NCI-H128 (cell line): ENCODE data around the gene ERC1.

Experiments
- DNase-seq: peaks from one replicate; lab custom pipeline; 2025; ENCODE audit not compliant: unreplicated experiment; lab: John Stamatoyannopoulos, UW

ERC1 gene

DNA sequence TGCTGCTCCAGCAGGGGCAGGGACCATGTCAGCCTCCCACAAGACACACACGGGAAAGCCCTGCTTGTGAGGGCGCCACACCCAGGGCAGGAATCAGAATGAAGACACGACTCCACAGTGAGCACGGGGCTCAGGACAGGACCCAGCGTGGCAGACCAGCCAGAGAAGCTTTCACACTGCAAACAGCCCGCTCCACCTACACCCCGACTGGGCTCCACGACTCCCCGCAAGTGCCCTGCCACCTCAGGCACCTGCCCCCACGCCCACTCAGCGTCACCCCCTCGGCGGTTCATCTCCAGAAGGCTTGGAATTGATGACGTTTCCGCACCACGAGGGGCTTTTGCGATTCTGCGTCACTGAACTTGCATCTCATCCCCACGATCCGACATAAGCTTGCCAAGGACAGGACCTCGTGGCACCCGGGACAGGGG lies 512.3 kb downstream of the ERC1 start:
- DNase-seq = no peak

GRCh38 chr12:1504304-1504894 lies 513.4 kb downstream of the ERC1 start:
- DNase-seq = no peak

DNA sequence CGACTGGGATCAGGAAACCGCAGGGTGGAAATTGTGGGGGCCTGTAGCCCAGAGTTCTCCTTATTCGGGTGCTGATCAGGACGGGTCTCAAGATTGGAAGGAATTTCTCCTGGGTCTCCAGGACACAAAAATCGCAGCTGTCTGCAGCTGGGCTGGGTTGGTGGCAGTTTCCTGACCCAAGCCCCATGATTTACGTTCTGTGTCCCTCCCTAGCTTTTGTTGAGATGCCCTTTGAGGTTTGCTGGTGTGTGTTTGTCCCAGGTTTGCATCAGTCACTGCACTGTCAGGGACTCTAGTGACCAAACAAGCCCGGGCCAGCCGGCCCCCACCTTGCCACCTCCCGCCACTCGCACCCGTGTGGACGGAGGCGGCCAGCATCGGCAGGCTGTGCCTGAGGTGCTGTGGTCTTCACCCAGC lies 513.9 kb downstream of the ERC1 start:
- DNase-seq = no peak

- no peak for DNase-seq
Measured at GRCh38 chr12:1505576-1505975, 514.6 kb downstream of the ERC1 start.

DNA sequence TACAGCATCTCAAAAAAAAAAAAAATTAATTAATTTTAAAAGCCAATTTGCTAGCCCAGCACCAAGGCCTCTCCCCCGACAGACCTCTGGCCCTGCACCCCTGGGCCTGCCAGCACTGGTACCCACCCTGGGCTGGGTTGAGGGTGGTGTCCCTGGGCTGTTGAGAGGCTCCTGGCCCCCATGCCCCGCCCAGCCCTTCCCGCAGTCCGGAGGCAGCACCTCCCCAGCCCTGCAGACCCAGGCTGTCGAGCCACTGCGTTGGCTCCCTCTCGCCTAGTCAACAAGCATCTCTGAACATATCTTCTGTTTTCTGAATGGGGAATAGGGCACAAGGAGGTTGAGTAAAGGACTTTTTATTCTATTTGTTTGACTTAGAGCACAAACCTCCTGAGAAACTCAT lies 516.3 kb downstream of the ERC1 start:
- DNase-seq = no peak

- no peak for DNase-seq
Measured at GRCh38 chr12:1509413-1510052, 518.5 kb downstream of the ERC1 start.

DNA sequence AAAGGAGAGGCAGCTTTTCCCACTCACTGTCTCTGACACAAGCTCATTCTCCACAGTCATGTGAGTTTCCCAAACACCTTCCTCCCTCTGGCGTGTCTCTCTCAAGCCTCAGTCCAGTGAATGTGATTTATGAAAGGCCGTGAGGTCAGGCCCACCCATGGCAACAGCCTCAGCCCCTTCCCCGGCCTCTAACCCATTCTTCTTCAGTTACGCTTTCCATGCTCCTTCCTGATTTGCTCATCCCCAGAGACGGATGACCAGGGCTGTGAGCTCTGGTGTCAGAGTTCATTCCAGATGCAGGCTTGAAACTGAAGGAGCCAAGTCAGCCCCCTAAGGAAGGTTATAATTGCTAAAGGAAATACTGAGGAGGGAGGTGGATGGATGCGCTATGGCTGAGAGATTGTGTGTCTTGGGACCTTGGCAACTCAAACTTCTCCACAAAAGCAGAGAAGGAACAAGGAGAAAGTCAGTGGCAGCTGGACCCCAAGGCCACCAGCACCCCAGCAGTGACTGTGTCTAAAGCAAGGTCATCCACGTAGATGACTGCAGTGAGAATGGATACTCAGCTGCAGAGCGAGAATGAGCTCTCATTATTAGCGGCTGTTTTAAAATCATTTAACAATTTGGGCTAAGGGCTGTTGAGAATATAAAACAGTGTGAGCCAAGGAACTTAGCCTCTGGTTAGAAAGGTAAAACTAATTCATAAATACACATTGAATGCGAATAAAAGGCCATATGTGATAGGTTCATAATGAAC lies 519.2 kb downstream of the ERC1 start:
- no peak for DNase-seq

- no peak for DNase-seq
Measured at GRCh38 chr12:1515010-1515409, 524.0 kb downstream of the ERC1 start.

DNA sequence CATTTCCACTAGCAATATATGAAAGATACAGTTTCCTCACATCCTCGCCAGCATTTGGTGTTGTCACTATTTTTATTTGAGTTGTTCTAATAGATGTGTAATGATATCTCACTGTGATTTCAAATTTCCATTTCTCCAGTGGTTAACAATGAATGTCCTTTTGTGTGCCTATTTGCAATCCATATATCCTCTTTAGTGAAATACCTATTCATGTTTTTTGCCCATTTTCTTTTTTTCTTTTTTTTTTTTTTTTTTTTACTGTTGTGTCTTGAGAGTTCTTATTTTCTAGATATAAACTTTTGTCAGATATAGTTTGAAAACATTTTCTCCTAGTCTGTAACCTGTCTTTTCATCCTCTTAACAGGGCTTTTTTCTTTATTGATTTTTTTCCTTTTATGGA lies 524.4 kb downstream of the ERC1 start:
- no peak for DNase-seq

GRCh38 chr12:1517007-1517406 lies 526.0 kb downstream of the ERC1 start:
- no peak for DNase-seq

DNA sequence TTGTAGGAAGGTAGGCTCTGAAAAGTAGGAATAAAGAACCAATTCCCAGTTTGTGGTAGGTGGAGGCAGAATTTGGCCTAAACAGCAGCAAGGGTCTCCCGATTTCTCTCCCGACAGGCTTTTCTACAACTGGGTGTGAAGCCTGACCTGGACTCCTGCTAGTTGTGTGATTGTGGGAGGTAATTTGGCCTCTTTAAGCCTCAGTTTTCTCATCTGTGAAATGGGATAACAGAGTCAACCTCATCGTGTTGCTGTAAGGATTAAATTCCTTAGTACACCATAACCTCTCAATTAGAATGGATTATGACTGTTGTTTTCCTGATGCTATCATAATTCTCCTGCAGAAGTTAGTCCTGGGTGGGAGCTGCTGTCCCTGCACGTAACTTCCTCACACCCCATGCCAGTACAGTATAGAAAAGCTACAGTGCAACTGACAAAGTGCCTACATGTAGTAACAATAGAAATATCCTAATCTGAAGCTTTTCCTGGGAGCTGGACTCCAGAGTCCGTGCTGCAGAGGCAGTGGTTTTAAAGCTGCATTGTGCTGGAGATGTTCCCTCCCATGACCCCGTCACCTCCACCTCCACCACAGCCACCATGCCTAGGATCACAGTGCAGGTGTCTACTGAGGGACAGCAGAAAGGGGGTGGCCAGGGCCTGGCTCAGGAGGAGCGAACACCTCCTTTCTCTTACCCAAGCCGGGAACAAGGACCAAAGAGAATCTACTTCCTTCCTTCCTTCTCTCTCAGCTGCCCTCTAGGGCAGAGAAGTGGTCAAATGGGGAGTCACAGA lies 526.9 kb downstream of the ERC1 start:
- DNase-seq = no peak

GRCh38 chr12:1518591-1519516 lies 527.8 kb downstream of the ERC1 start:
- no peak for DNase-seq

- no peak for DNase-seq
Measured at GRCh38 chr12:1519642-1520041, 528.6 kb downstream of the ERC1 start.

DNA sequence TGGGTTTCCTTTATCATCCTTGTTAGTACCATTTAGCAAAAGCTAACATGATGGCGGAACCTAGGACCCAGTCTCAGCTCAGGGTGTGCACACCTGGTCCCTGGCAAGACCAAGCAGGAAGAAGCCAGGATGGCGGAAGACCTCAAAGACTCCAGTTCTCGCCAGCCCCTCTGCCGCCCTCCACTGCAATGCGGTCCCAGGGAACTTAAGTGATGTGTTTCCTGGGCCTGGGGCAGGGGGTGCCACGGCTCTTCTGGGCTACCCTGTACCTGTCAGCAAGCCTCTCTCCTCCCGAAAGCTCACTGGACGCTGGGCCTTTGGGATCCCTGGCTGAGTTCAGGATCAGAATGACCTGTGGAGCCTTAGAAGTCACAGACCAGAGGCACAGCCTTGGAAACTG lies 532.0 kb downstream of the ERC1 start:
- DNase-seq = no peak

DNA sequence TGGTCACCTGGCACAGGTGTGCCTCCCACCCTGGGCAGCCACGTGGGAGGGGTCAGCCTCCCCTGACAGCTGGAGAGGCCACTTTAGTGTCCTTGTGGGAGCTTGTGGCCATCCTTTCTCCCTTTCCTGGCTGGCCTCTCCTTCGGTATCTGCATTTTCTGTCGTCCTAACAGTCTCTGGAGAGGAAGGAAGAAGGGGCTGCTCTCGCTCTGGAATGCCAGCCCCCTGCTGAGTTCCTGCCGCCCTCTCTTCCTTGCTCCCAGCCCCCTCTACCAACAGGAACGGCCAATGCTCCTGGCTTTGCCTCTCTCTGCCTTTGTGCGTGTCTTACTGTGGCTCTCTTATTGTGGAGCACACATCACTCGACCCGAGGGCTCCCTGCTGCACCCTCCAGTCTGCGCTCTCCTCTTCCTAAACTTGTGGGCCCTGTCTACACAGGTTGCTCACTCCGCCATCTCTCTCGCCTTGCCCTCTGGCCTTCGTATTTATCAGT lies 532.6 kb downstream of the ERC1 start:
- no peak for DNase-seq

GRCh38 chr12:1525858-1526257 lies 534.8 kb downstream of the ERC1 start:
- no peak for DNase-seq

DNA sequence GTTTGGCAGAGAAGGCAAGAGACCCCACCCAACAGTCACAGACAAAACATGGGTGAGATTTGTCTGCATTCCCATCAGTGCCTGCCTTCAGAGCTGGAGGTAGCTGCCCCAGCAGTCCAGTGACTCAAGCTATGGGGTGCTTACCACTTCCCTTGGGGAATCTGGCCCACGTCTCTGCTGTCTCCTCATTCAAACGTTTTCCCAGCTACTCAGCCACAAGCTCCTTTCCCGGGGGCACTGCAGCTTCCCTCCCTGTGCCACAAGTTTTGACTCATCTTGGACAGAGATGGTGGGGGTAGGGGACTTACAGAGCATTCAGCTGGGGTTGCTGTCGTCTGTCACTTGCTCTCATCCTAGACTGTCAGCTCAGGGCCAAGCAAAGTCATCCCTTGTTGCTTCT lies 536.8 kb downstream of the ERC1 start:
- DNase-seq = no peak

DNA sequence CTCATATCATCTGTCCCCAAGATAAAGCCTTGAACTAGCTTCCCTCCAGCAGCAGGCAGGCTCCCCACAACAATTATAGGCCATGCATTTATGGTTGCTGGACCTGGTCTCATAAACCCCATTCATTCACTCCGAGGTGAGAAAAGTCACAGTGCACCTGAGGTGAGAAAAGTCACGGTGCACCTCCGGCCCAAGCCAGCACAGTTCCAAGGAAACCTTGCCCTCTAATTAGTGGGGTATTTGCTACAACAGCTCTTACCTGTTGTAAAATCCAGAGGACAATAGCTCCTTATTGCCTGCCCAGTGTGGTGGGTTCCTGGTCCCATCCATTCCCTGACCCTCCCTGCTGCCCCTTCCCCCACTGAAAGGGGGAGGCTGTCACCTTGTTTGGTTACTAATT lies 537.8 kb downstream of the ERC1 start:
- no peak for DNase-seq

- no peak for DNase-seq
Measured at GRCh38 chr12:1529228-1529861, 538.3 kb downstream of the ERC1 start.
